Ascending aorta (tissue), 2 donors: ENCODE results near the gene FTH1. TPM values are rescaled to one million over a fixed set of nuclear protein-coding genes. Genes with fewer than 3 reads are reported as not detected.
A peak's percentile ranks its signal among the peaks of the same experiment; 100 is the strongest.

ENCODE experiments used
- DNase-seq, 2 donors: peaks; one replicate each; pipeline ENCODE4 v3.0.0-alpha.2; 2019; ENCODE audit warnings: low spot score in 2 of 2
- H3K27ac ChIP-seq, 2 donors: fragments of 200-600 bp; sonication (generic); one replicate each; pipeline ENCODE4 v1.5.1; 2016 to 2017; ENCODE audit warnings: mild to moderate bottlenecking in 1 of 2
- H3K27me3 ChIP-seq: fragments of 200-600 bp; sonication (generic); one replicate; pipeline ENCODE4 v1.5.1; 2017
- H3K36me3 ChIP-seq, 2 donors: fragments of 200-600 bp; sonication (generic); one replicate each; pipeline ENCODE4 v1.5.1; 2016
- H3K4me1 ChIP-seq, 2 donors: fragments of 200-600 bp; sonication (generic); one replicate each; pipeline ENCODE4 v1.5.1; 2016 to 2017; ENCODE audit warnings: mild to moderate bottlenecking in 1 of 2
- H3K4me3 ChIP-seq, 2 donors: fragments of 200-600 bp; sonication (generic); one replicate each; pipeline ENCODE4 v1.5.1; 2016 to 2017; ENCODE audit warnings: mild to moderate bottlenecking in 1 of 2
- H3K9me3 ChIP-seq, 2 donors: fragments of 200-600 bp; sonication (generic); one replicate each; pipeline ENCODE4 v1.5.1; 2016
- CTCF ChIP-seq, 3 experiments: fragments of 200-600 bp in 2 of 3; fragments of 450-650 bp in 1 of 3; sonication (generic) in 2 of 3; IDR thresholded peaks; one replicate each; pipeline ENCODE4 v1.5.1; 2016 to 2019; ENCODE audit warnings: antibody characterized with exemption in 3 of 3, mild to moderate bottlenecking in 1 of 3, moderate library complexity in 1 of 3
- intact Hi-C: fragments of 100-400 bp; cut with DNase I; formaldehyde crosslinking; loops from one replicate; pipeline ENCODE4 v1.15.1; 2023
- total RNA-seq: library from RNA; depleted of rRNA; stranded (reverse); fragments of >200 nt; gene quantifications from one replicate; pipeline ENCODE4 v1.1.0, GENCODE V29; 2016

The FTH1 gene
- total RNA-seq, 1 donor from 2014 or later, result 2,353 TPM

- no peaks in the 10 kb centered on the region for H3K36me3 ChIP-seq
- H3K27ac ChIP-seq, result no peak overlapping the region
- TF ChIP-seq CTCF (IDR thresholded peaks at IDR 0.05), result no peak
- no peaks in the 10 kb centered on the region for H3K27me3 ChIP-seq
- peaks cover 0 to 5% of the 10 kb centered on the region in 2 donors for H3K9me3 ChIP-seq
- intact Hi-C loops, result no loop called here
- peaks cover 1 to 6% of the 10 kb centered on the region in 2 donors for H3K4me1 ChIP-seq
- H3K4me3 ChIP-seq, result no peak overlapping the region
- no peak for DNase-seq
Measured at GRCh38 chr11:61983419-61983818, 16.0 kb upstream of the FTH1 start.

GRCh38 chr11:61980783-61981541 is 13.5 kb upstream of the FTH1 start:
- intact Hi-C loops, result loop anchor here (2.0 kb wide), 1 partner anchor 22 kb away; no protein-coding TSS in a partner anchor
- TF ChIP-seq CTCF (IDR thresholded peaks at IDR 0.05), result no peak
- H3K9me3 ChIP-seq, result peaks cover 0 to 1% of the 10 kb centered on the region in 2 donors
- no peak overlapping the region for H3K4me3 ChIP-seq
- no peak overlapping the region for H3K27ac ChIP-seq
- no peaks in the 10 kb centered on the region for H3K36me3 ChIP-seq
- no peaks in the 10 kb centered on the region for H3K27me3 ChIP-seq
- H3K4me1 ChIP-seq, result peaks cover 12 to 15% of the 10 kb centered on the region in 2 donors
- DNase-seq, result no peak

GRCh38 chr11:61978703-61979661 is 11.5 kb upstream of the FTH1 start:
- H3K36me3 ChIP-seq, result no peaks in the 10 kb centered on the region
- peak overlapping the region; percentile 69 to 80 for H3K27ac ChIP-seq
- H3K9me3 ChIP-seq, result no peaks in the 10 kb centered on the region
- no peak overlapping the region for H3K4me3 ChIP-seq
- no peak for TF ChIP-seq CTCF (IDR thresholded peaks at IDR 0.05)
- peaks cover 23 to 26% of the 10 kb centered on the region in 2 donors for H3K4me1 ChIP-seq
- intact Hi-C loops, result no loop called here
- DNase-seq, result no peak
- H3K27me3 ChIP-seq, result no peaks in the 10 kb centered on the region

GRCh38 chr11:61976813-61977475 is 9.5 kb upstream of the FTH1 start:
- Histone ChIP-seq H3K36me3 (no peaks in the 10 kb centered on the region), H3K9me3 (no peaks in the 10 kb centered on the region), H3K4me3 (no peak overlapping the region), H3K4me1 (peaks cover 39 to 44% of the 10 kb centered on the region in 2 donors), H3K27me3 (no peaks in the 10 kb centered on the region), H3K27ac (peak overlapping the region in 1 of 2 donors; percentile 40)
- TF ChIP-seq CTCF (IDR thresholded peaks at IDR 0.05), result no peak
- intact Hi-C loops, result no loop called here
- no peak for DNase-seq

- H3K27ac ChIP-seq, result peak overlapping the region in 1 of 2 donors; percentile 99
- TF ChIP-seq CTCF (IDR thresholded peaks at IDR 0.05), result no peak
- no peaks in the 10 kb centered on the region for H3K27me3 ChIP-seq
- H3K4me1 ChIP-seq, result peaks cover 39 to 49% of the 10 kb centered on the region in 2 donors
- H3K4me3 ChIP-seq, result no peak overlapping the region
- no peaks in the 10 kb centered on the region for H3K9me3 ChIP-seq
- no peak for DNase-seq
- intact Hi-C loops, result no loop called here
- H3K36me3 ChIP-seq, result no peaks in the 10 kb centered on the region
Measured at GRCh38 chr11:61976420-61976800, 9.0 kb upstream of the FTH1 start.
